HCT116 (cell line): Measurements from ENCODE around the gene TRMO. TPM values are rescaled to one million over a fixed set of nuclear protein-coding genes. Genes with fewer than 3 reads are reported as not detected.
"Not testable (repeated sequence)": the region's sequence is repeated elsewhere in the genome, so short reads cannot be mapped to it uniquely, and the experiment has no call there.

Experiments
- ATAC-seq: fragments of 200-7000 bp; cut with Tn5 transposase; 2 replicates; pipeline ENCODE4 v1.9.1; 2020; ENCODE audit warnings: mild to moderate bottlenecking, moderate library complexity
- BruUV-seq: library from RNA; stranded (reverse); fragments of 400-500 nt; replicated peaks from 2 replicates; lab custom pipeline; 2021; lab: Mats Ljungman, UMichigan
- CTCF ChIA-PET: fragments of 300-600 bp; sonication (Branson Sonifier 250); formaldehyde crosslinking; loops from one replicate; lab custom pipeline; 2021; ENCODE audit warnings: antibody characterized with exemption; lab: Charles Lee
- POLR2A ChIA-PET: fragments of 300-600, 350-600 bp; sonication (Branson Sonifier 250); formaldehyde crosslinking; loops from one replicate; lab custom pipeline; 2021; ENCODE audit warnings: antibody characterized with exemption; lab: Charles Lee
- RAD21 ChIA-PET, 2 experiments: fragments of 300-600 bp; sonication (Branson Sonifier 250); formaldehyde crosslinking; loops; one replicate each; lab custom pipeline; 2023; ENCODE audit warnings: low total read pairs in 2 of 2; ENCODE audit not compliant: uncharacterized antibody in 2 of 2, unreplicated experiment in 2 of 2, low non-redundant PET in 1 of 2; lab: Charles Lee
- DNase-seq: peaks from one replicate; pipeline ENCODE4 v3.0.0-alpha.2; 2010; ENCODE audit warnings: low read depth, low spot score
- H2AFZ ChIP-seq: fragments of 200-600 bp; shearing (Covaris generic), sonication (generic); 2 replicates; pipeline ENCODE4 v1.6.1; 2017; ENCODE audit warnings: low read depth, mixed run types, mixed read lengths, antibody characterized with exemption, low read length; ENCODE audit not compliant: poor library complexity, severe bottlenecking
- H3K27ac ChIP-seq: 2 replicates; pipeline ENCODE4 v1.5.1; 2012; ENCODE audit warnings: low read depth, low read length
- H3K27me3 ChIP-seq: fragments of 200-600 bp; sonication (generic); 2 replicates; pipeline ENCODE4 v1.6.1; 2016; ENCODE audit warnings: mixed run types, low read length, mixed read lengths; ENCODE audit not compliant: insufficient read depth
- H3K36me3 ChIP-seq, 2 experiments: fragments of 200-500 bp in 1 of 2; fragments of 200-600 bp in 1 of 2; sonication (Bioruptor generic) in 1 of 2; sonication (generic) in 1 of 2; 2 replicates each; pipeline versions ENCODE4 v1.5.1 to v1.6.1; 2014 to 2016; ENCODE audit warnings: low read length in 2 of 2, inconsistent platforms in 1 of 2, mixed read lengths in 1 of 2, mixed run types in 1 of 2; ENCODE audit not compliant: insufficient read depth in 2 of 2, control insufficient read depth in 1 of 2
- H3K4me1 ChIP-seq, 2 experiments: fragments of 200-600 bp in 1 of 2; sonication (generic) in 1 of 2; 2 replicates each; pipeline versions ENCODE4 v1.5.1 to v1.6.1; 2012 to 2017; ENCODE audit warnings: low read length in 2 of 2, inconsistent platforms in 1 of 2, mild to moderate bottlenecking in 1 of 2, mixed read lengths in 1 of 2, mixed run types in 1 of 2, moderate library complexity in 1 of 2; ENCODE audit not compliant: insufficient read depth in 2 of 2, control insufficient read depth in 1 of 2
- H3K4me2 ChIP-seq: fragments of 200-600 bp; sonication (generic); 2 replicates; pipeline ENCODE4 v1.6.1; 2017; ENCODE audit warnings: mixed run types, low read length, mixed read lengths
- H3K4me3 ChIP-seq, 2 experiments: fragments of 200-600 bp in 1 of 2; sonication (generic) in 1 of 2; replicated peaks in 1 of 2; 2 replicates each; pipeline ENCODE4 v1.5.1; 2011 to 2016; ENCODE audit warnings: low read length in 2 of 2, control low read depth in 1 of 2, low read depth in 1 of 2, mild to moderate bottlenecking in 1 of 2, mixed read lengths in 1 of 2, mixed run types in 1 of 2
- H3K79me2 ChIP-seq: fragments of 200-600 bp; sonication (generic); 2 replicates; pipeline ENCODE4 v1.6.1; 2017; ENCODE audit warnings: mild to moderate bottlenecking, mixed run types, low read length, moderate library complexity, mixed read lengths; ENCODE audit not compliant: insufficient read depth
- H3K9ac ChIP-seq: fragments of 200-600 bp; sonication (generic); 2 replicates; pipeline ENCODE4 v1.6.1; 2016; ENCODE audit warnings: low read length, mixed read lengths
- H3K9me2 ChIP-seq: fragments of 200-600 bp; sonication (generic), shearing (Covaris generic); 2 replicates; pipeline ENCODE4 v1.6.1; 2017; ENCODE audit warnings: mixed run types, mild to moderate bottlenecking, moderate library complexity; ENCODE audit not compliant: insufficient read depth
- H3K9me3 ChIP-seq, 2 experiments: fragments of 200-500 bp in 1 of 2; fragments of 200-600 bp in 1 of 2; sonication (Bioruptor generic) in 1 of 2; sonication (generic) in 1 of 2; 2 replicates each; pipeline ENCODE4 v1.6.1; 2014 to 2017; ENCODE audit warnings: low read length in 2 of 2, mixed read lengths in 2 of 2, inconsistent platforms in 1 of 2, low read depth in 1 of 2, mild to moderate bottlenecking in 1 of 2, mixed run types in 1 of 2, moderate library complexity in 1 of 2; ENCODE audit not compliant: control insufficient read depth in 1 of 2, insufficient read depth in 1 of 2
- H4K20me1 ChIP-seq: fragments of 200-600 bp; sonication (generic), shearing (Covaris generic); 2 replicates; pipeline ENCODE4 v1.6.1; 2017; ENCODE audit warnings: mixed run types, mild to moderate bottlenecking, moderate library complexity; ENCODE audit not compliant: insufficient read depth
- CEBPB ChIP-seq: IDR thresholded peaks from 2 replicates; pipeline ENCODE4 v1.6.1; 2012; ENCODE audit warnings: low read depth
- EGR1 ChIP-seq: IDR thresholded peaks from 2 replicates; pipeline ENCODE4 v1.6.1; 2012; ENCODE audit warnings: low read depth
- ELF1 ChIP-seq: IDR thresholded peaks from 2 replicates; pipeline ENCODE4 v1.6.1; 2012; ENCODE audit warnings: low read depth, borderline replicate concordance
- EZH2 ChIP-seq: fragments of 200-600 bp; sonication (generic); IDR thresholded peaks from 2 replicates; pipeline ENCODE4 v1.6.1; 2017; ENCODE audit warnings: antibody characterized with exemption, mixed run types
- JUND ChIP-seq: IDR thresholded peaks from 2 replicates; pipeline ENCODE4 v1.6.1; 2012
- POLR2A ChIP-seq: IDR thresholded peaks from 2 replicates; pipeline ENCODE4 v1.7.0; 2011; ENCODE audit warnings: borderline replicate concordance; ENCODE audit not compliant: insufficient read depth, insufficient read length; ENCODE audit errors: extremely low read depth
- RAD21 ChIP-seq: IDR thresholded peaks from 2 replicates; pipeline ENCODE4 v1.6.1; 2012; ENCODE audit warnings: low read depth, mild to moderate bottlenecking
- SP1 ChIP-seq: IDR thresholded peaks from 2 replicates; pipeline ENCODE4 v1.6.1; 2012; ENCODE audit warnings: low read depth
- SRF ChIP-seq: IDR thresholded peaks from 2 replicates; pipeline ENCODE4 v1.6.1; 2012; ENCODE audit warnings: low read depth
- TCF7L2 ChIP-seq: IDR thresholded peaks from 2 replicates; pipeline ENCODE4 v1.7.0; 2011; ENCODE audit warnings: borderline replicate concordance, inconsistent platforms; ENCODE audit not compliant: insufficient read depth, insufficient read length; ENCODE audit errors: extremely low read depth
- ZFX ChIP-seq: fragments of 450-650 bp; IDR thresholded peaks from 2 replicates; pipeline ENCODE4 v1.6.1; 2017
- ZNF274 ChIP-seq: fragments of 200-500 bp; sonication (Bioruptor generic); IDR thresholded peaks from 2 replicates; pipeline ENCODE4 v1.6.1; 2014; ENCODE audit warnings: mild to moderate bottlenecking, low read depth, low read length, inconsistent platforms
- intact Hi-C: fragments of 100-400 bp; cut with micrococcal nuclease; formaldehyde crosslinking; loops from 2 replicates; pipeline ENCODE4 v1.10.0; 2022
- total RNA-seq: library from RNA; stranded (reverse); gene quantifications from one replicate; pipeline ENCODE4 v1.2.1, GENCODE V29; 2021; ENCODE audit not compliant: unreplicated experiment
- TF ChIP-seq, protein P1 (sequence below): IDR thresholded peaks from 2 replicates; pipeline ENCODE4 v1.6.1; 2011; ENCODE audit warnings: mild to moderate bottlenecking, low read length, moderate library complexity; ENCODE audit not compliant: insufficient replicate concordance; ENCODE audit errors: extremely low read depth
- TF ChIP-seq, protein P2 (sequence below): IDR thresholded peaks from 2 replicates; pipeline ENCODE4 v1.6.1; 2012; ENCODE audit warnings: low read depth
- TF ChIP-seq, protein P3 (sequence below), 3 experiments: fragments of 200-600 bp in 1 of 3; sonication (generic) in 1 of 3; IDR thresholded peaks in 2 of 3; conservative IDR thresholded peaks in 1 of 3; 2 replicates each; pipeline ENCODE4 v1.5.1; 2012 to 2017; ENCODE audit warnings: low read depth in 2 of 3, low read length in 2 of 3, antibody characterized with exemption in 1 of 3, borderline replicate concordance in 1 of 3, control low read depth in 1 of 3, mild to moderate bottlenecking in 1 of 3, mixed read lengths in 1 of 3, mixed run types in 1 of 3, moderate library complexity in 1 of 3; ENCODE audit not compliant: insufficient read depth in 1 of 3

TRMO gene
- total RNA-seq, 1 experiment from 2014 or later = 10.2 TPM

DNA sequence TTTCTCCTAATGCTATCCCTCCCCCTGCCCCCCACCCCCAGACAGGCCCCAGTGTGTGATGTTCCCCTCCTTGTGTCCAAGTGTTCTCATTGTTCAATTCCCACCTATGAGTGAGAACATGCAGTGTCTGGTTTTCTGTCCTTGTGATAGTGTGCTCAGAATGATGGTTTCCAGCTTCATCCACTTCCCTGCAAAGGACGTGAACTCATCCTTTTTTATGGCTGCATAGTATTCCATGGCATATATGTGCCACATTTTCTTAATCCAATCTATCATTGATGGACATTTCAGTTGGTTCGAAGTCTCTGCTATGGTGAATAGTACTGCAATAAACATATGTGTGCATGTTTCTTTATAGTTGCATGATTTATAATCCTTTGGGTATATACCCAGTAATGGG lies 23.2 kb upstream of the TRMO start:
- H3K9me2 ChIP-seq, H3K36me3 ChIP-seq, DNase-seq, RAD21 ChIA-PET, H4K20me1 ChIP-seq, H3K4me1 ChIP-seq, CTCF ChIA-PET, intact Hi-C loops, H3K79me2 ChIP-seq, BruUV-seq, H3K4me3 ChIP-seq, POLR2A ChIA-PET, H3K4me2 ChIP-seq, H2AFZ ChIP-seq, H3K9ac ChIP-seq, H3K9me3 ChIP-seq, ATAC-seq, H3K27ac ChIP-seq: not testable (repeated sequence)
- H3K27me3 ChIP-seq = peaks cover 34% of the 10 kb centered on the region

DNA sequence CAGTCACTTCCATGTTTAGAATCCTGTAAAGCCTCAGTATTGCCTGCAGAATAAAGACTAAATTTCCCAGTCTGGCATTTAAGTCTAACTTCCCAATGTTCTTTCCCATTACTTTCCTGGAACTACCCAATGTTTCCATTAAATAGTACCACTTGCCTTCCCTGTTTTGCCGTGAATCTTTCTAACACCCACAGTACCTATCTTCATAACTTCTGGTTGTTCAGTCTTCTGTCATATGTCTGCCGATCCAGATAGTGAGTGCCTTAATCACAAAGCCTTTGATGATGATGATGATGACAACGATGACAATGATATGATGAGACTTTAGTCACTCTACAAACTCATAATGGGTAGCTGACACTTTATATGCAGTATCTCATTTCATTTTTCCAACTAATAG lies 22.3 kb upstream of the TRMO start:
- ATAC-seq (no peak), DNase-seq (no peak)
- ChIA-PET CTCF (no interaction called here), RAD21 (no interaction called here), POLR2A (no interaction called here)
- BruUV-seq = no TSS peak
- H3K9me3 ChIP-seq = no peaks in the 10 kb centered on the region
- H2AFZ ChIP-seq = no peak overlapping the region
- H3K4me1 ChIP-seq = no peaks in the 10 kb centered on the region
- H4K20me1 ChIP-seq = no peaks in the 10 kb centered on the region
- no peak overlapping the region for H3K9ac ChIP-seq
- H3K27me3 ChIP-seq = peaks cover 34% of the 10 kb centered on the region
- no peaks in the 10 kb centered on the region for H3K36me3 ChIP-seq
- intact Hi-C loops = no loop called here
- H3K4me3 ChIP-seq = no peak overlapping the region
- H3K27ac ChIP-seq = no peak overlapping the region
- no peak overlapping the region for H3K4me2 ChIP-seq
- H3K79me2 ChIP-seq = no peaks in the 10 kb centered on the region
- no peaks in the 10 kb centered on the region for H3K9me2 ChIP-seq
- TF ChIP-seq RAD21 (no peak), ZFX (no peak), TCF7L2 (no peak), ZNF274 (no peak), POLR2A (no peak), JUND (no peak), SRF (no peak), EGR1 (no peak), EZH2 (no peak), ELF1 (no peak), SP1 (no peak), CEBPB (no peak)
- TF ChIP-seq, protein P1, sequence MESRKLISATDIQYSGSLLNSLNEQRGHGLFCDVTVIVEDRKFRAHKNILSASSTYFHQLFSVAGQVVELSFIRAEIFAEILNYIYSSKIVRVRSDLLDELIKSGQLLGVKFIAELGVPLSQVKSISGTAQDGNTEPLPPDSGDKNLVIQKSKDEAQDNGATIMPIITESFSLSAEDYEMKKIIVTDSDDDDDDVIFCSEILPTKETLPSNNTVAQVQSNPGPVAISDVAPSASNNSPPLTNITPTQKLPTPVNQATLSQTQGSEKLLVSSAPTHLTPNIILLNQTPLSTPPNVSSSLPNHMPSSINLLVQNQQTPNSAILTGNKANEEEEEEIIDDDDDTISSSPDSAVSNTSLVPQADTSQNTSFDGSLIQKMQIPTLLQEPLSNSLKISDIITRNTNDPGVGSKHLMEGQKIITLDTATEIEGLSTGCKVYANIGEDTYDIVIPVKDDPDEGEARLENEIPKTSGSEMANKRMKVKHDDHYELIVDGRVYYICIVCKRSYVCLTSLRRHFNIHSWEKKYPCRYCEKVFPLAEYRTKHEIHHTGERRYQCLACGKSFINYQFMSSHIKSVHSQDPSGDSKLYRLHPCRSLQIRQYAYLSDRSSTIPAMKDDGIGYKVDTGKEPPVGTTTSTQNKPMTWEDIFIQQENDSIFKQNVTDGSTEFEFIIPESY = no peak
- TF ChIP-seq, protein P2, sequence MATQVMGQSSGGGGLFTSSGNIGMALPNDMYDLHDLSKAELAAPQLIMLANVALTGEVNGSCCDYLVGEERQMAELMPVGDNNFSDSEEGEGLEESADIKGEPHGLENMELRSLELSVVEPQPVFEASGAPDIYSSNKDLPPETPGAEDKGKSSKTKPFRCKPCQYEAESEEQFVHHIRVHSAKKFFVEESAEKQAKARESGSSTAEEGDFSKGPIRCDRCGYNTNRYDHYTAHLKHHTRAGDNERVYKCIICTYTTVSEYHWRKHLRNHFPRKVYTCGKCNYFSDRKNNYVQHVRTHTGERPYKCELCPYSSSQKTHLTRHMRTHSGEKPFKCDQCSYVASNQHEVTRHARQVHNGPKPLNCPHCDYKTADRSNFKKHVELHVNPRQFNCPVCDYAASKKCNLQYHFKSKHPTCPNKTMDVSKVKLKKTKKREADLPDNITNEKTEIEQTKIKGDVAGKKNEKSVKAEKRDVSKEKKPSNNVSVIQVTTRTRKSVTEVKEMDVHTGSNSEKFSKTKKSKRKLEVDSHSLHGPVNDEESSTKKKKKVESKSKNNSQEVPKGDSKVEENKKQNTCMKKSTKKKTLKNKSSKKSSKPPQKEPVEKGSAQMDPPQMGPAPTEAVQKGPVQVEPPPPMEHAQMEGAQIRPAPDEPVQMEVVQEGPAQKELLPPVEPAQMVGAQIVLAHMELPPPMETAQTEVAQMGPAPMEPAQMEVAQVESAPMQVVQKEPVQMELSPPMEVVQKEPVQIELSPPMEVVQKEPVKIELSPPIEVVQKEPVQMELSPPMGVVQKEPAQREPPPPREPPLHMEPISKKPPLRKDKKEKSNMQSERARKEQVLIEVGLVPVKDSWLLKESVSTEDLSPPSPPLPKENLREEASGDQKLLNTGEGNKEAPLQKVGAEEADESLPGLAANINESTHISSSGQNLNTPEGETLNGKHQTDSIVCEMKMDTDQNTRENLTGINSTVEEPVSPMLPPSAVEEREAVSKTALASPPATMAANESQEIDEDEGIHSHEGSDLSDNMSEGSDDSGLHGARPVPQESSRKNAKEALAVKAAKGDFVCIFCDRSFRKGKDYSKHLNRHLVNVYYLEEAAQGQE = no peak
- TF ChIP-seq, protein P3, sequence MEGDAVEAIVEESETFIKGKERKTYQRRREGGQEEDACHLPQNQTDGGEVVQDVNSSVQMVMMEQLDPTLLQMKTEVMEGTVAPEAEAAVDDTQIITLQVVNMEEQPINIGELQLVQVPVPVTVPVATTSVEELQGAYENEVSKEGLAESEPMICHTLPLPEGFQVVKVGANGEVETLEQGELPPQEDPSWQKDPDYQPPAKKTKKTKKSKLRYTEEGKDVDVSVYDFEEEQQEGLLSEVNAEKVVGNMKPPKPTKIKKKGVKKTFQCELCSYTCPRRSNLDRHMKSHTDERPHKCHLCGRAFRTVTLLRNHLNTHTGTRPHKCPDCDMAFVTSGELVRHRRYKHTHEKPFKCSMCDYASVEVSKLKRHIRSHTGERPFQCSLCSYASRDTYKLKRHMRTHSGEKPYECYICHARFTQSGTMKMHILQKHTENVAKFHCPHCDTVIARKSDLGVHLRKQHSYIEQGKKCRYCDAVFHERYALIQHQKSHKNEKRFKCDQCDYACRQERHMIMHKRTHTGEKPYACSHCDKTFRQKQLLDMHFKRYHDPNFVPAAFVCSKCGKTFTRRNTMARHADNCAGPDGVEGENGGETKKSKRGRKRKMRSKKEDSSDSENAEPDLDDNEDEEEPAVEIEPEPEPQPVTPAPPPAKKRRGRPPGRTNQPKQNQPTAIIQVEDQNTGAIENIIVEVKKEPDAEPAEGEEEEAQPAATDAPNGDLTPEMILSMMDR (IDR thresholded peaks at IDR 0.05 in 2 of 3, conservative IDR thresholded peaks at IDR 0.05 in 1 of 3; ENCODE audit: borderline replicate concordance in 1 of 3, insufficient read depth in 1 of 3, low read depth in 2 of 3, low read length in 2 of 3) = no peak
